ENCODE measurements around the gene RMND5A.

Gene RMND5A

DNA sequence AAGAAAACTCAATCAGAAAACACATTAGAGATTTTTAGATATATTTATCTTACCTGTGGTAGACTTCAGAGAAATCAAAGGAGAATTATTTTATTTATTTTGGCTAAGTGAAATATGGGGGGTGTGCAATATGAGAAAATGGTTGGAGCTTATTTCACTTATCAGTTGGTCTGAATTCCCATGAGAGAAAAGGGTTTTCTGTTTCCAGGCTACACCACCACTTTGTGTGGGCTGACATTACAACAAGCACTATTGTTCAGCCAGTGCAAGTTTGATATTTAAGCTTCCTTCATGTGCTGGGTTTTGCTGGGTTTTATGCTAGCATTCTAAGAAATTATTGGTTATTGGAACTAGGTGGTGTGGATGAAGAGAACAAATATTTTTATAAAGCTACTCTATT lies 33.5 kb downstream of the RMND5A start:
- peak overlapping the region; percentile 13; the same call in 1 of the 2 replicates for H3K27ac ChIP-seq
- TF ChIP-seq CTCF (conservative IDR thresholded peaks at IDR 0.05), result no peak

DNA sequence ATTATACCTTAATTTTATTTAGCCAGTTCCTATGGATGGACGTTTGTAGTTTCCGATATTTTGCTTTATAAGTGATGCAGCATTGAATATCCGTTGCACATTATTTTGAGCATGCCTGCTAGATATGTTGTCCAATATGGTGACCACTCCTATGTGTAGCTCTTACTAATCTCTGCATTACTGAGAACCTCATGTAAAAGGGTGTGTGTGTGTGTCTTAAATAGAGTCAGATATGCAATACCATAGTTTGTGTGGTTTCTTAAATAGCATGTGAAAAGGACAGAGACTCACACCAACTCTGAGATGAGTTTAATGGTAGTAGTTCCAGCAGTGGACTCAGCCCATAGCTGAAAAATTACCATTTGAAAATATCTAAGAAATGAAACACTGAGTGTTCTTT lies 38.3 kb downstream of the RMND5A start:
- no peak for TF ChIP-seq CTCF (conservative IDR thresholded peaks at IDR 0.05)
- H3K27ac ChIP-seq, result no peak overlapping the region

GRCh38 chr2:86760371-86760770 lies 40.3 kb downstream of the RMND5A start:
- no peak for TF ChIP-seq CTCF (conservative IDR thresholded peaks at IDR 0.05)
- no peak overlapping the region for H3K27ac ChIP-seq

DNA sequence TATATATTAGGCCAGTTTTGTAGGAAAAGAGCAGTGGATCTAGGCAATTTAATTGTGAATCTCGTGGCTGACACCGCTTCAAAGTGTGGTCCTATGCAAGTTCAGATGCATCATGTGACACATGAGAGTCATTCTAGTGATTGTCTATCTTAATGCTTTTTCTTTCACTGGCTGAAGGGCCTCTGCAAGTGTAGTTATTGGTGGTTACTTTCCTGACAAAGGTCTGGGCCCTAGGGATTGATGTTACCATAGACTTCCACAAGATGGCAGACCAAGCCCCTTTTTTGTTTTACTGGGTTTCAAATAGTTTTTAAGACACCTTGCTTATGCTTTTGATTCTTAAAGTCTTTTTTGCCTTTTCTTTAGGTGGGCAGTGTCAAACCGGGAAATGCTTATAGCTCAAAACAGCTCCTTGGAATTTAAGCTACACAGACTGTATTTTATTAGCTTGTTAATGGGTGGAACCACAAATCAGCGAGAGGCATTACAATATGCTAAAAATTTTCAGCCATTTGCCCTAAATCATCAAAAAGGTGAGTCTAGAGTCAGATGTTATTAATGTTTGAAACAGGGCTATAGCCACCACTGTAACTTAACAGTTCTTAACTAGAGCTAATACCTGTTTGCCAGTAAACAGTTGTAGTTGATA lies 44.7 kb downstream of the RMND5A start:
- H3K27ac ChIP-seq, result no peak overlapping the region
- TF ChIP-seq CTCF (conservative IDR thresholded peaks at IDR 0.05), result peak; percentile 77

GRCh38 chr2:86765310-86765695 lies 45.2 kb downstream of the RMND5A start:
- H3K27ac ChIP-seq, result no peak overlapping the region
- TF ChIP-seq CTCF (conservative IDR thresholded peaks at IDR 0.05), result no peak

GRCh38 chr2:86768189-86768949 lies 48.3 kb downstream of the RMND5A start:
- H3K27ac ChIP-seq, result no peak overlapping the region
- no peak for TF ChIP-seq CTCF (conservative IDR thresholded peaks at IDR 0.05)

DNA sequence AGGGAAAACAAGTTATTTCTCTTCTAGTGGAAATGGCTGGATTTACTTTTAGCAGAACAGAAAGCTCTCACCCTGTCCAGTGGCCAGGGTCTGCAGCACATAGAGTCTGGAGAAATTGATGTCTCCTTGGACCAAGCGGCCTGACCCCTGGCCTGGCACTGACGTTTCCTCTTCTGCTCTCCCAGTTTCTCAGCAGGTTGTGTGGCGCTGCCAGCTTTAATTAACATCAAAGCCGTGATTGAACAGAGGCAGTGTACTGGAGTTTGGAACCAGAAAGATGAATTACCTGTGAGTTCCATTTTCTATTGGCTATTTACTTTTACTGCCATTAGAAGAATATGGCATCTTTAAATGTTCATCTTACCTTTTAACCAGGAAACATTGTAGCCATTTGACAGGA lies 49.7 kb downstream of the RMND5A start:
- TF ChIP-seq CTCF (conservative IDR thresholded peaks at IDR 0.05), result no peak
- no peak overlapping the region for H3K27ac ChIP-seq

All from VCaP (cell line).